Kidney (tissue), 14 donors: ENCODE data around the gene OXNAD1. TPM values are rescaled to one million over a fixed set of nuclear protein-coding genes. Genes with fewer than 3 reads are reported as not detected.

Source experiments
- DNase-seq, 5 donors: peaks; one replicate each; pipeline ENCODE4 v3.0.0-alpha.2; 2013 to 2020
- FAIRE-seq: peaks from 2 replicates; lab custom pipeline; 2012; peaks lifted over from hg19 to GRCh38; lab: Jason Lieb, UNC
- H3K27ac ChIP-seq, 2 donors: one replicate each; pipeline ENCODE4 v1.7.0; 2013; ENCODE audit warnings: low read depth in 2 of 2, low read length in 2 of 2, inconsistent platforms in 1 of 2
- H3K27me3 ChIP-seq: one replicate; pipeline ENCODE4 v1.7.1; 2013; ENCODE audit warnings: low read length, inconsistent platforms; ENCODE audit not compliant: control insufficient read depth, insufficient read depth
- H3K36me3 ChIP-seq, 3 donors: one replicate each; pipeline versions ENCODE4 v1.7.0 to v1.7.1; 2013; ENCODE audit warnings: low read length in 3 of 3, control low read depth in 1 of 3, inconsistent platforms in 1 of 3; ENCODE audit not compliant: insufficient read depth in 3 of 3, control insufficient read depth in 2 of 3
- H3K4me1 ChIP-seq, 3 donors: one replicate each; pipeline versions ENCODE4 v1.7.0 to v1.7.1; 2013; ENCODE audit warnings: low read length in 3 of 3, inconsistent platforms in 1 of 3, low read depth in 1 of 3; ENCODE audit not compliant: control insufficient read depth in 2 of 3, insufficient read depth in 2 of 3
- H3K4me3 ChIP-seq, 3 donors: one replicate each; pipeline versions ENCODE4 v1.7.0 to v1.8.1; 2013; ENCODE audit warnings: low read length in 3 of 3, control low read depth in 1 of 3, inconsistent platforms in 1 of 3
- H3K9ac ChIP-seq, 3 donors: one replicate each; pipeline versions ENCODE4 v1.7.0 to v1.7.1; 2013; ENCODE audit warnings: low read length in 3 of 3, control low read depth in 1 of 3, inconsistent platforms in 1 of 3
- H3K9me3 ChIP-seq, 3 donors: one replicate each; pipeline versions ENCODE4 v1.7.0 to v1.7.1; 2013; ENCODE audit warnings: low read length in 3 of 3, control low read depth in 1 of 3, inconsistent platforms in 1 of 3; ENCODE audit not compliant: control insufficient read depth in 2 of 3, insufficient read depth in 1 of 3
- CTCF ChIP-seq: IDR thresholded peaks from 3 replicates; pipeline ENCODE4 v1.5.1; 2012; ENCODE audit warnings: mild to moderate bottlenecking, moderate library complexity, borderline replicate concordance; ENCODE audit not compliant: insufficient read depth; ENCODE audit errors: extremely low read depth
- intact Hi-C: fragments of 100-400 bp; cut with DNase I; formaldehyde crosslinking; loops from one replicate; pipeline ENCODE4 v1.11.1; 2022
- polyA plus RNA-seq: library from polyadenylated mRNA; stranded (reverse); fragments of 350-450 nt; fragmentation: Illumina TruSeq; extraction: RNeasy Lipid Tissue Mini Kit (QIAGEN cat#74804); gene quantifications from one replicate; pipeline ENCODE4 v1.2.3, GENCODE V29; 2014; ENCODE audit warnings: low read depth, low replicate concordance; ENCODE audit not compliant: insufficient read depth
- total RNA-seq: library from RNA; stranded (reverse); fragmentation: NEBNext Ultra II Directional; extraction: Animal tissue kit (Norgen Biotek cat#: 25700); gene quantifications from one replicate; pipeline ENCODE4 v1.2.1, GENCODE V29; 2021
- donor health status: control.
- donor health status: control.
- donor health status: control.
- donor health status: control.
- donor health status: control.
- donor health status: DM: yes; HTN: yes; CAD: no.
- donor health status: Normal renal cell carcinoma (clear cell type).

OXNAD1 gene
- total and polyA plus RNA-seq, 2 donors from 2014 or later: 12.7 to 17.3 TPM

GRCh38 chr3:16247282-16248061, 17.5 kb upstream of the OXNAD1 start:
- H3K27ac ChIP-seq: no peak overlapping the region
- H3K9ac ChIP-seq: peak overlapping the region in 1 of 3 donors; percentile 16
- H3K9me3 ChIP-seq: no peaks in the 10 kb centered on the region
- H3K4me1 ChIP-seq: peaks cover 0 to 4% (median 0%) of the 10 kb centered on the region in 3 donors
- FAIRE-seq: no peak
- peak in 4 of 5 donors; percentile 84 to 92 (median 88) for DNase-seq
- peak; percentile 96 for TF ChIP-seq CTCF
- intact Hi-C loops: loop anchor here (10.0 kb wide), 2 partner anchors 203 to 433 kb away; no protein-coding TSS in a partner anchor
- H3K36me3 ChIP-seq: no peaks in the 10 kb centered on the region
- no peaks in the 10 kb centered on the region for H3K27me3 ChIP-seq
- no peak overlapping the region for H3K4me3 ChIP-seq

DNA sequence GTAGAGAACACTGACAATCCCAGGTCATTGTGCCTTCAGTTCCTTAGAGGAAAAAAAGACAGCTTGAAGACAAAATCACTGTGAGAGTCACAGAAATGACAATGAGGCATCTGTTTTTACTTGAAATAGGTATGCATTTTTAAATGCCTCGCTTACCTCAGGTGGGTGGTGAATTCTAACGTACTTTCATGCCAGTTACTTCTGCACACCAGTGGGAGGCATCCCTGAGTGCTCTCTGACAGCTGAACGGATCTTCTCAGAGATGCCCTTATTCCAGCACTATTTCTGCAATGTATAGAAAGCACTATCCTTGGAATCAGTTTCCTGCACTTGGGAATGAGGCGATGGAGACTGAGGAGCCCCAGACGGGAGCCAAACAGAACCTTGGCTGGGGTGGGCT, 16.5 kb upstream of the OXNAD1 start:
- Histone ChIP-seq H3K27ac (no peak overlapping the region), H3K9ac (no peak overlapping the region), H3K36me3 (no peaks in the 10 kb centered on the region), H3K4me1 (peaks cover 0 to 4% (median 0%) of the 10 kb centered on the region in 3 donors), H3K27me3 (no peaks in the 10 kb centered on the region), H3K4me3 (no peak overlapping the region), H3K9me3 (no peaks in the 10 kb centered on the region)
- TF ChIP-seq CTCF: no peak
- DNase-seq (no peak), FAIRE-seq (no peak)
- intact Hi-C loops: loop anchor here (10.0 kb wide), 2 partner anchors 204 to 434 kb away; no protein-coding TSS in a partner anchor

- no peak overlapping the region for H3K27ac ChIP-seq
- H3K27me3 ChIP-seq: no peaks in the 10 kb centered on the region
- H3K36me3 ChIP-seq: no peaks in the 10 kb centered on the region
- H3K4me3 ChIP-seq: no peak overlapping the region
- intact Hi-C loops: loop anchor here (10.0 kb wide), 2 partner anchors 205 to 435 kb away; no protein-coding TSS in a partner anchor
- H3K9ac ChIP-seq: no peak overlapping the region
- DNase-seq: peak in 1 of 5 donors; percentile 19
- no peaks in the 10 kb centered on the region for H3K9me3 ChIP-seq
- TF ChIP-seq CTCF: no peak
- H3K4me1 ChIP-seq: peaks cover 0 to 4% (median 0%) of the 10 kb centered on the region in 3 donors
- no peak for FAIRE-seq
These were observed 15.7 kb upstream of the OXNAD1 start for GRCh38 chr3:16249336-16249735.
